SHP77 treated with DMSO at 0.1 percent for 48 hours (cell line): Measurements from ENCODE around the gene RNF121.

Experiments used
- DNase-seq: peaks from one replicate; lab custom pipeline; 2025; lab: John Stamatoyannopoulos, UW

The RNF121 gene

DNA sequence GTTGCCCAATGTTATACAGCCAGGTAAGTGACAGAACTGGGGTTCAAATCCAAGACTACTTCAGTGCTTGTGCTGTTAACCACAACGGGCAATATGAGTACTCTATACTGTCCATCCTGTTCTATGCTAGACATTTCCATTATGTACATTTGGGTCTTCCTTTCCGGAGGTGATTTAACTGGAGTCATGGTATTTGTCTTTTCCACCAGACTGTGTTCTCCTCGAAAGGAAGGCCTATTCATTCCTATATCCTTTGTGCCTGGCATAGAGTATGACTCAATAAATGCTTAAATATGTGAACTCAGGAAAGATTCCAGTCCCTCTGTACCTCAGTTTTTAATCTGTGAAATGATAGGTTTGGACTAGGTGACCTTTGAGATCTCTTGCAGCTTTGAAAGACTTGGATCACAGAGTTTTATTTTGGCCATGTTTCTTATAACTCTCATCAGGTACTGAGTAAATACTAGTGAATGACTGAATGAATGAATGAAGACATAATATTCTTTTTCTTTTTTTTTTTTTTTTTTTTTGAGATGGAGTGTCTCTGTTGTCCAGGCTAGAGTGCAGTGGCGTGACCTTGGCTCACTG is 6.6 kb downstream of the RNF121 start:
- no peak for DNase-seq

DNA sequence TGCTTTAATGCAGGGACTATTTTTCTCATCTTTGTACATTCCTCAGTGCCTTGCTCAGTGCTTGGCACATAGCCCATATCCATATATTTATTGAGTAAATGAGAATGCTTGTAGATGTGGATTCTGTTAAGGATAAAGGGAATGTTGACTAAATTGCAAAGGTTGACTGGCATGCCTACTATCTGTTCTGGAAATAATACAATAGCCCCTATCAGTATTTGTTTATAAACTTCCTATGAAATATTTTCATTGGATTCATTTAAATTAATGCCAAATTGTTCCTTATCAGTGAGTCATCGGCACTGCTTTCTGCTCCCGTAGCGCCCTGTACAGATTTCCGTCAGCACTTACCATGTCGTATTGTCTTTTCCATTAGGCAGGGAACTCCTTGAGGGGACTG is 8.0 kb downstream of the RNF121 start:
- no peak for DNase-seq

DNA sequence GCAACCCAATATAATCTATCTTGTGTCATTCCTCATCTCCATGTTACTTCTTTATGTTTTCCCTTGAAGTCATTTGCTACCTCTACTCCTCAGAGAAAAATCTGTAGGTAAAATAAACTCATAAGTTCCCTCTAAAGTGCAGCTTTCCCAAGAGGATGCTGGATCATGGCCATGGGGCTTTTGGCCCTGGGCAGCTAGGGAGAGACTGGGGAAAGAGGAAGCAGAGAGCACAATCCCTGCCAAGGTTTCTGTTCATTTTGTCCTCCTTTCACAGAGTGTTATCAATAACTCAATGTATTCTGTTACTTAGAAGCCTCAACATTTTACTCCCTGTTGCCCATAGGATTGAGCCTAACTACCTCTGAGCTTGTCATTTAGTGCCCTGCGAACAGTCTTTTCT is 9.0 kb downstream of the RNF121 start:
- DNase-seq = no peak

DNA sequence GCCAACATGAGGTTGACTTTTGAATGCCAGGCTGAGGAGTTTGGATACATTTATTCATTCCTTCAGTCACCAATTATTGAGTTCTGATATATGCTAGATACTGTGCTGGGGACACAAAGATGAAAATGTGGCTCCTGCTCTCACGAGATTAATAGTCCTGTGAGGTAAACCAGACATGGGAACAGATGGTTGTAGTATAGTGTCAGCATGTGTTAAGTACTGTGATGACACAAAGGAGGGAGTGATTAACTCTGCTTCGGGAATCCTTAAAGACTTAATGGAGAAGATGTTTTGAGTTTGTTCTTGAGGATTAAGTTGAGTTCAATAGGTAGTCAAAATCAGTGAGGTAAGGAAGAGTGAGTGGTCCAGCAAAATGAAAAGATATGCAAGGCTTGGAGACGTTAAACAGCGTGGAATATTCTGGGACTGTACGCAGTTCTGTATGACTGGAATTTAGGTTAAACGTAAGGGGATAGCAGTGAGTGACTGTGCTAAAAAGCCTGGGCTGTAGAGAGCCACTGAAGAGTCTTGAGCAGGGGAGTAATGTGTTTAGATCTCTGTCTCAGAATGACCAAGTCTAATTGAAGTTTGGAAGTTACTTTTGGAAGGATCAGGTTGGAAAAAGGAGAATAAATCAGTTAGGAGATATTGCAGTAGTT is 11.8 kb downstream of the RNF121 start:
- no peak for DNase-seq

- no peak for DNase-seq
Observed at GRCh38 chr11:71946144-71946571, 17.3 kb downstream of the RNF121 start.

DNA sequence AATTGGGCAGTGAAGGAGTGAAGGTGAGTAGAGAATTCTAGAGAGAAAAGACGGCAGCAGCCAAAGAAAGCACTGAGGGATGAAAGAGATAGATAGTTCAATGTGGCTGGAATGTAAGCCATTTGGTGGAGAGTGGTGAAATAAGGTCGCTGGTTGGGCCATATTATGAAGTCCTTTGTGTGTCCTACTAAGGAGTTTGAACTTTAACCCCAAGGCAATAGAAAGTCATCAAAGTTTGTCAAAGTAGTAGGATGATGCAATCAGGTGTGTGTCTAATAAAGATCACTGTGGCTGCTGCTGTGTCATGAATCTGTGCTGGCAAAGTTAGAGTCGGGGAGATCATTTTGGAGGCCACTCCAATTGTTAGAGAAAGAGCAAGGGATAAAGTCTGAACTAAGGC is 18.7 kb downstream of the RNF121 start:
- no peak for DNase-seq

GRCh38 chr11:71948314-71949027 is 19.6 kb downstream of the RNF121 start:
- DNase-seq = no peak

DNA sequence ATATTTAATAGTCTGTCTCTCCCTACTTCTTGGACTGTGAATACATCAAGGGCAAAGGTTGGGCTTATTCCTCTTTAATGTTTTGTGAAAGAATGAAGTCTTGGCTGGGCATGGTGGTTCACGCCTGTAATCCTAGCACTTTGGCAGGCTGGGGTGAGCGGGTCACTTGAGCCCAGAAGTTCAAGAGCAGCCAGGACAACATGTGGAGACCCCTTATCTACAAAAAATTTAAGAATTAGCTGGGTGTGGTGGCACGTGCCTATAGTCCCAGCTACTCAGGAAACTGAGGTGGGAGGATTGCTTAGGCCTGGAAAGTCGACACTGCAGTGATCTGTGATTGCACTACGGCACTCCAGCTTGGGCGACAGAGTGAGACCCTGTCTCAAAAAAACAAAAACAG is 20.2 kb downstream of the RNF121 start:
- DNase-seq = no peak

GRCh38 chr11:71951741-71952310 is 23.0 kb downstream of the RNF121 start:
- no peak for DNase-seq

DNA sequence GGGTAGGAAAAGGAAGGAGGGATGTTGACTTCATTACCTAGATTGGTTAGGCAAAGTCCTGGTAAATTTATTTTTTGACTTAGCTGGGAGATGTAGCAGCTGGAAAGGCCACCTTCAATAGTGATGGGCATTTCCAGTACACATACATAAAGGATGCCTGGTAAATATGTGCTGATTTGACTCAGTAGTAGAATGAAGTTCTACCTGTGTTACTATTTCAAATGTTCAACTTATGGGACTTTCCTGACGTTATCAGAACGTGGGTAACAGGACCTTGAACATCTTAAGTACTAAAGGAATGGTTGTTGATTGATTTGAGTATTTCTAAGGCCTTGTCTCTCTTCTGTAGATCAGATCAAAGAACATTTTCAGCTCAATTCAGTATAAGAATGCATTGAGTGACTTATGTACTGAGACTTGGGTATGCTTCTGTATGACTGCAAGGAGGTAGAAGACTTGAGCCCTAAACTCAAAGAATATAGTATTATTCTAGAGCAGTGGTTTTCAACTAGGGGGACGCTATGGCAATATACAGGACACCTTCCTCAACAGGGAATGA is 27.1 kb downstream of the RNF121 start:
- DNase-seq = no peak

DNA sequence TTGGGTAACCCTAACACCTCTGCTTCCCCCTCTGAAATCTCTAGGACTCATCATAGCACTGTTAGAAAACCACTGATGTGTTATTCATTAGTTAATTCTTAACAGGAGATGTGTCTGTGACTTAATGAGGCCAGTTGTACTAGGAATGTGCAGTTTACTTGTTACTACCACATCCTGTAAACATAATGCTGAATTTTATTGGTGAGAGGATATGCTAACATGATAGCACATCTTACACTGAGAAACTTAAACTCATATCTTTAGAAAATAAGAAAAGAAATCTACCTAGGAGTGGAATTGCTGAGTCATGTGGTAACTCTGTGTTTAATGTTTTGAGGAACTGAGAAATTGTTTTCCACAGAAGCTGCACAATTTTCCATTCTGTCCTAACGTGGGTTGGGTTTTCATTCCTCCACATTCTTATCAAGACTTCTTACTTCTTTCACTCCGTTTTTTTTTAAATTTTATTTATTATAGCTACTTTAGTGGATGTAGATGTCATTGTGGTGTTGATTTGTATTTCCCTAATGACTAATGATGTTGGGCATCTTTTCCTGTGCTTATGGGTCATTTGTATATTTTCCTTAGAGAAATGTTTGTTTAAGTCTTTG is 33.7 kb downstream of the RNF121 start:
- DNase-seq = no peak

- no peak for DNase-seq
Observed at GRCh38 chr11:71963468-71963867, 34.6 kb downstream of the RNF121 start.

DNA sequence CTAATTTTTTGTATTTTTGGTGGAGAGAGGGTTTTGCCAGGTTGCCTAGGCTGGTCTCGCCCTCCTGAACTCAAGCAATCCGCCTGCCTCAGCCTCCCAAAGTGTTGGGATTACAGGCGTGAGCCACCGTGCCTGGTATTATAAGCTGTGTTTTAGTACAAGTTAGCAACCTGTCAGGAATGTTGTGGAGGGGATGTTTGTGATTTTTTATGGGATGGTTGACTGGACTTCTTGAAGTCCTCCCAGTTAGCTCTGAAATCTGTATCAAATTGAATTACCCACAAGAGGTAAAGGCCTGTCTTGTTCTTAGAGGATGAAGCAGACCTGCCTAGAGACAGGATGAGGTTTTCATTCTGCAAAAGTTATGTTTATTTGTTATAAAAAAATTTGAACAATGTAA is 35.8 kb downstream of the RNF121 start:
- no peak for DNase-seq

DNA sequence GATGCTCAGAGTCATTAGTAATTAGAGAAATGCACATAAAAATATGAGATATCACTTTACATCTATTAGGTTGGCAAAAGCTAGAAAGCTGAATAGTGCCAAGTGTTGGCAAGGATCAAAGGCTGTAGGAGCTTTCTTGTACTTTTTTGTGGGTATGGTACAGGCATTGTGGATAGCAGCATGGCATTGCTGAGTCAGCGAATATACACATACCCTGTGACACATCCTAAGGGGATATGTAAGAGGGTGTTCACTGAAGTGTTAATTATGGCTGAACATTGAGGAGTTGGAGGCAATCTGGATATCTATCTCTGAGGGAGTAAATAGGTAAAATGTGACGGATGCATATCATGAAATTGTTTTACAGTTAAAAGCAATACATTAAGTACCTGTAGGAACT is 42.8 kb downstream of the RNF121 start:
- DNase-seq = no peak

GRCh38 chr11:71976551-71976950 is 47.7 kb downstream of the RNF121 start:
- no peak for DNase-seq

DNA sequence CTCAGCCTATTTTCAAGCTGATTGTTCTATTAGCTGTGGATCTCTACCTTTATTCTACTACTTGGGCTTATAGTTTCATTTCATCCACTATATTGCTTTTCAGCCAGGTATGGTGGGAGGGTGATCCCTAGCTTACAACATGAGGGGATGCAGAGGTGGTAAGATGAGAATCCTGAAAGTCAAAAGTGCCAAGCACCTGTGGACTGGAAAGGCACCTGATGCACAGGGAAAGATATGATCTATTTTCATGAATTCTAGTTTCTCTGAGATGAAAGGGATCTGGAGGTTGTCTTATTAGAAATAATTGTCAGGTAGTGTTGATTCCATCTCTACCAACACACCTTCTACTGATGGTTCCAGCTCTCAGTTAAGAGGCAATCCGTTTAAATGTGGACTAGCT is 48.2 kb downstream of the RNF121 start:
- DNase-seq = no peak

DNA sequence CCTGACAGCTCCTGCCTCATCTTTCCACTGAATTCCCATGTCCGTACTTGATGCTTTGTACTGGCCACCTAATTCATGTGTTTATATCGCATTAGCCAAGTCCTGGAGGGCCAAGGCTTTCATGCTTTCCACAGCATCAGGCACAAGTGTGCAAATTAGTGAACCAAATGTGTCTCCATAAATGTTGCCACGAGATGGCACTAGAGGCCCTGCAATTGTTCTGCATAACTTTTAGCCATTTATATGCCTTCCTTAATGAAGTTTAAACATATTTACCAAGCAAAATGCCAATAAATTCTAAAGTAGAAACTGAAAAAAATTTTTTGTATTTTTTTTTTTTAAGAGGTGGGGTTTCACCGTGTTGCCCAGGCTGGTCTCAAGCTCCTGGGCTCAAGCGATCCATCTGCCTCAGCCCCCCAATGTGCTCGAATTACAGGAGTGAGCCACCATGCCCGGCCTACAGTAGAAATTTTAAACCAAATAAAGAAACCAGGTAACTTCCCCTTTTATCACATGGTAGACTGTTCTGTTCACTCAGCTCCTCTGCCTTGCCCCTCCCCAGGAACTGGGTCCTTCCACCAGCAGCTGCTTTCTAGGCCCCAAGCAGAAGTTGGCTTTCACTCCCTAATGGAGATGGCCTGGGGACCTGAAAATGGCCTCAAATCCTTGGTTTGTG is 49.0 kb downstream of the RNF121 start:
- DNase-seq = no peak

- DNase-seq = no peak
Observed at GRCh38 chr11:71979094-71979493, 50.2 kb downstream of the RNF121 start.

GRCh38 chr11:71979602-71980001 is 50.8 kb downstream of the RNF121 start:
- no peak for DNase-seq

- DNase-seq = no peak
Observed at GRCh38 chr11:71986131-71986530, 57.3 kb downstream of the RNF121 start.

GRCh38 chr11:71987521-71987920 is 58.7 kb downstream of the RNF121 start:
- DNase-seq = no peak

DNA sequence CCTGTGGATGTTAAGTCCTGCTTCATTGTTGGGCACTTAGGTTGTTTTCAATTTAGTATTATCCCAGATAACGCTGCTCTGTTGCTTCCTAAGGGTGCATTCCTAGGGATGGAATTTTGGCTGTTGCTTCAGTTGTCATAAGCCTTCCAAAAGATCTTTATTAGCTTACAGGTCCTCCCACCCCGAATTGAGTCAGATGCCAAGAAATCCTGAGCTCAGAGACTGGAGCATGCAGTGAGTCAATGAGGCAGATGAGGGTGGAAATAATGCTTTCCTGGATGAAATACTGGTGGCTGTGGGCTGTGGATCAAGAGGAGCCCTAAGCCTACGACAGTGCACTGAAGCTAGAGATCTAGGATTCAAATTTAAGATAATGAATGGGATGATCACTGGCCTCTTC is 59.2 kb downstream of the RNF121 start:
- DNase-seq = no peak
